CD14-positive monocyte (primary cell): ENCODE data around the gene SETD1A. TPM values are rescaled to one million over a fixed set of nuclear protein-coding genes. Genes with fewer than 3 reads are reported as not detected.

Experiments used
- DNase-seq, 3 donors: peaks; one replicate each; pipeline ENCODE4 v3.0.0-alpha.2; 2011 to 2022
- H2AFZ ChIP-seq: 2 replicates; pipeline ENCODE4 v1.6.0; 2012; ENCODE audit warnings: mild to moderate bottlenecking, low read depth, low read length, inconsistent platforms; ENCODE audit not compliant: insufficient read depth, poor library complexity, severe bottlenecking
- H3K27ac ChIP-seq, 2 donors: 1 replicate in 1 of 2; 2 replicates in 1 of 2; pipeline ENCODE4 v1.5.1; 2012 to 2013; ENCODE audit warnings: low read length in 2 of 2, control low read depth in 1 of 2, inconsistent platforms in 1 of 2, low read depth in 1 of 2, mild to moderate bottlenecking in 1 of 2
- H3K27me3 ChIP-seq, 2 donors: one replicate each; pipeline versions ENCODE4 v1.6.0 to v1.6.1; 2011 to 2013; ENCODE audit warnings: low read length in 2 of 2; ENCODE audit not compliant: control insufficient read depth in 2 of 2, insufficient read depth in 2 of 2
- H3K36me3 ChIP-seq, 2 donors: replicated peaks in 1 of 2; 1 replicate in 1 of 2; 2 replicates in 1 of 2; pipeline versions ENCODE4 v1.5.1 to v1.6.1; 2012 to 2013; ENCODE audit warnings: low read length in 2 of 2, control low read depth in 1 of 2, inconsistent platforms in 1 of 2, mild to moderate bottlenecking in 1 of 2; ENCODE audit not compliant: insufficient read depth in 2 of 2, control insufficient read depth in 1 of 2
- H3K4me1 ChIP-seq, 2 donors: 1 replicate in 1 of 2; 2 replicates in 1 of 2; pipeline versions ENCODE4 v1.5.1 to v1.6.1; 2012 to 2013; ENCODE audit warnings: low read length in 2 of 2, control low read depth in 1 of 2, inconsistent platforms in 1 of 2, mild to moderate bottlenecking in 1 of 2, moderate library complexity in 1 of 2; ENCODE audit not compliant: insufficient read depth in 2 of 2, control insufficient read depth in 1 of 2
- H3K4me2 ChIP-seq: replicated peaks from 2 replicates; pipeline ENCODE3; 2012; ENCODE audit warnings: low read length, moderate library complexity, mild to moderate bottlenecking; ENCODE audit not compliant: poor library complexity, severe bottlenecking; ENCODE audit errors: extremely low read depth
- H3K4me3 ChIP-seq, 3 experiments: fragments of 200-600 bp in 1 of 3; sonication (generic) in 1 of 3; replicated peaks in 1 of 3; 1 replicate in 2 of 3; 2 replicates in 1 of 3; pipeline ENCODE4 v1.5.1; 2011 to 2013; ENCODE audit warnings: low read length in 3 of 3, mild to moderate bottlenecking in 3 of 3, control low read depth in 2 of 3, low read depth in 2 of 3, inconsistent platforms in 1 of 3, moderate library complexity in 1 of 3
- H3K79me2 ChIP-seq: 2 replicates; pipeline ENCODE4 v1.6.0; 2012; ENCODE audit warnings: mild to moderate bottlenecking, control low read depth, inconsistent platforms, low read length, moderate library complexity; ENCODE audit not compliant: insufficient read depth
- H3K9ac ChIP-seq: 2 replicates; pipeline ENCODE4 v1.6.0; 2017; ENCODE audit warnings: low read length, mild to moderate bottlenecking; ENCODE audit not compliant: insufficient read depth, poor library complexity, severe bottlenecking
- H3K9me3 ChIP-seq, 2 donors: replicated peaks in 1 of 2; 1 replicate in 1 of 2; 2 replicates in 1 of 2; pipeline versions ENCODE4 v1.5.1 to v1.6.1; 2012 to 2013; ENCODE audit warnings: low read length in 2 of 2, control low read depth in 1 of 2; ENCODE audit not compliant: control insufficient read depth in 1 of 2, insufficient read depth in 1 of 2
- H4K20me1 ChIP-seq: 2 replicates; pipeline ENCODE4 v1.6.0; 2012; ENCODE audit warnings: mild to moderate bottlenecking, low read length, control low read depth, moderate library complexity; ENCODE audit not compliant: insufficient read depth
- H3K27ac Mint-ChIP-seq, 7 donors: one replicate each; pipeline ENCODE4 v1.8.0; 2020; ENCODE audit warnings: mild to moderate bottlenecking in 7 of 7, mixed read lengths in 7 of 7, moderate library complexity in 6 of 7, inconsistent platforms in 2 of 7
- H3K27me3 Mint-ChIP-seq, 3 donors: one replicate each; pipeline ENCODE4 v1.8.0; 2021 to 2022; ENCODE audit warnings: low read depth in 3 of 3, mild to moderate bottlenecking in 3 of 3, mixed read lengths in 3 of 3, moderate library complexity in 3 of 3, inconsistent platforms in 1 of 3
- H3K36me3 Mint-ChIP-seq, 2 donors: one replicate each; pipeline ENCODE4 v1.8.0; 2020; ENCODE audit warnings: mixed read lengths in 2 of 2, inconsistent platforms in 1 of 2, mild to moderate bottlenecking in 1 of 2
- H3K4me1 Mint-ChIP-seq: one replicate; pipeline ENCODE4 v1.8.0; 2020; ENCODE audit warnings: mild to moderate bottlenecking, mixed read lengths
- H3K4me3 Mint-ChIP-seq, 2 donors: one replicate each; pipeline ENCODE4 v1.8.0; 2020; ENCODE audit warnings: mild to moderate bottlenecking in 2 of 2, mixed read lengths in 2 of 2, moderate library complexity in 1 of 2
- H3K9me3 Mint-ChIP-seq, 7 donors: one replicate each; pipeline ENCODE4 v1.8.0; 2020 to 2022; ENCODE audit warnings: mixed read lengths in 7 of 7, mild to moderate bottlenecking in 6 of 7, moderate library complexity in 6 of 7, inconsistent platforms in 2 of 7
- CTCF ChIP-seq: fragments of 200-600 bp; IDR thresholded peaks from one replicate; pipeline ENCODE4 v1.8.0; 2022; ENCODE audit warnings: antibody characterized with exemption, mild to moderate bottlenecking
- WGBS: methylation state at CpG from one replicate; pipeline ENCODE4 v1.1.5; 2013; ENCODE audit warnings: missing lambda C conversion rate; ENCODE audit not compliant: insufficient coverage; 5-methylcytosine and 5-hydroxymethylcytosine counted together
- intact Hi-C, 2 donors: fragments of 100-400 bp; cut with micrococcal nuclease; formaldehyde crosslinking; loops; one replicate each; pipeline versions ENCODE4 v1.15.0 to v1.15.1; 2023
- polyA plus RNA-seq, 3 donors: library from polyadenylated mRNA; depleted of rRNA in 1 of 3; unstranded in 2 of 3; stranded (reverse) in 1 of 3; fragments of 300-500 nt in 2 of 3; fragments of >200 nt in 1 of 3; fragmentation: Illumina TruSeq in 2 of 3; gene quantifications; 1 replicate in 2 of 3; 2 replicates in 1 of 3; pipeline ENCODE4 v1.2.3, GENCODE V29; 2012 to 2021

SETD1A gene
- polyA plus RNA-seq, 3 donors: 0.16 to 6.6 (median 1.3) TPM

GRCh38 chr16:30953111-30953510 lies 4.4 kb upstream of the SETD1A start:
- no peaks in the 10 kb centered on the region for H3K9me3 ChIP-seq
- H3K9ac ChIP-seq: no peak overlapping the region
- peaks cover 21% of the 10 kb centered on the region for H3K4me1 Mint-ChIP-seq
- peak overlapping the region in 1 of 2 donors; percentile 13 for H3K27ac ChIP-seq
- H3K36me3 ChIP-seq: peaks cover 9 to 20% of the 10 kb centered on the region in 2 donors
- peaks cover 0 to 3% (median 0%) of the 10 kb centered on the region in 3 donors for H3K27me3 Mint-ChIP-seq
- DNase-seq: no peak
- peaks cover 2 to 19% of the 10 kb centered on the region in 2 donors for H3K36me3 Mint-ChIP-seq
- no peaks in the 10 kb centered on the region for H3K27me3 ChIP-seq
- TF ChIP-seq CTCF: no peak
- intact Hi-C loops: loop anchor here in 1 of 2 donors (10.0 kb wide), 1 partner anchor 142 kb away; the partner anchor contains the start of gene VKORC1
- peaks cover 27 to 36% of the 10 kb centered on the region in 2 donors for H3K4me1 ChIP-seq
- H3K27ac Mint-ChIP-seq: no peak overlapping the region
- no peaks in the 10 kb centered on the region for H3K9me3 Mint-ChIP-seq
- H3K4me3 Mint-ChIP-seq: peak overlapping the region in 1 of 2 donors; percentile 52
- H3K4me3 ChIP-seq: no peak overlapping the region
- H4K20me1 ChIP-seq: peaks cover 65% of the 10 kb centered on the region
- 95% methylated on average over 8 of the region's 9 CpGs for WGBS
- H3K4me2 ChIP-seq: no peak overlapping the region
- H2AFZ ChIP-seq: no peak overlapping the region
- H3K79me2 ChIP-seq: peaks cover 44% of the 10 kb centered on the region

GRCh38 chr16:30953511-30954124 lies 3.9 kb upstream of the SETD1A start:
- Histone ChIP-seq H2AFZ (no peak overlapping the region), H3K27me3 (no peaks in the 10 kb centered on the region), H4K20me1 (peaks cover 68% of the 10 kb centered on the region), H3K4me3 (no peak overlapping the region), H3K79me2 (peaks cover 48% of the 10 kb centered on the region), H3K27ac (peak overlapping the region in 1 of 2 donors; percentile 13), H3K4me2 (no peak overlapping the region), H3K9ac (no peak overlapping the region), H3K36me3 (peaks cover 9 to 20% of the 10 kb centered on the region in 2 donors), H3K4me1 (peaks cover 26 to 35% of the 10 kb centered on the region in 2 donors), H3K9me3 (no peaks in the 10 kb centered on the region)
- intact Hi-C loops: loop anchor here in 1 of 2 donors (10.0 kb wide), 1 partner anchor 141 kb away; the partner anchor contains the start of gene VKORC1
- H3K9me3 Mint-ChIP-seq: no peaks in the 10 kb centered on the region
- WGBS: 49% methylated on average over 5 of the region's 15 CpGs
- TF ChIP-seq CTCF: peak; percentile 74
- H3K27me3 Mint-ChIP-seq: peaks cover 0 to 3% (median 0%) of the 10 kb centered on the region in 3 donors
- H3K4me3 Mint-ChIP-seq: peak overlapping the region in 1 of 2 donors; percentile 52
- H3K4me1 Mint-ChIP-seq: peaks cover 24% of the 10 kb centered on the region
- peak overlapping the region in 1 of 7 donors; percentile 2 for H3K27ac Mint-ChIP-seq
- peaks cover 2 to 19% of the 10 kb centered on the region in 2 donors for H3K36me3 Mint-ChIP-seq
- peak; percentile 38 to 56 (median 49) for DNase-seq
